MCF 10A (cell line): ENCODE results near the gene ATMIN. TPM values are rescaled to one million over a fixed set of nuclear protein-coding genes. Genes with fewer than 3 reads are reported as not detected.
A peak's percentile ranks its signal among the peaks of the same experiment; 100 is the strongest.

Experiments
- BruUV-seq: library from RNA; stranded (reverse); fragments of 400-500 nt; replicated peaks from 2 replicates; lab custom pipeline; 2021; lab: Mats Ljungman, UMichigan
- CTCF ChIA-PET: fragments of 300-600 bp; sonication (Branson Sonifier 250); formaldehyde crosslinking; extraction: SDS; loops from one replicate; lab custom pipeline; 2021; ENCODE audit warnings: antibody characterized with exemption, inconsistent platforms; lab: Yijun Ruan, JAX
- POLR2A ChIA-PET: fragments of 300-600, 350-650 bp; sonication (Branson Sonifier 250); formaldehyde crosslinking; extraction: SDS; loops from one replicate; lab custom pipeline; 2020; ENCODE audit warnings: antibody characterized with exemption, inconsistent platforms; lab: Yijun Ruan, JAX
- DNase-seq: peaks from one replicate; pipeline ENCODE4 v3.0.0-alpha.2; 2018; ENCODE audit not compliant: unreplicated experiment
- H3K27ac Mint-ChIP-seq: one replicate; pipeline ENCODE4 v1.8.0; 2022; ENCODE audit warnings: mild to moderate bottlenecking, low read depth, mixed read lengths; ENCODE audit not compliant: unreplicated experiment
- H3K27me3 Mint-ChIP-seq: one replicate; pipeline ENCODE4 v1.8.0; 2022; ENCODE audit warnings: mixed read lengths; ENCODE audit not compliant: insufficient read depth, unreplicated experiment
- H3K36me3 Mint-ChIP-seq: one replicate; pipeline ENCODE4 v1.8.0; 2022; ENCODE audit warnings: mild to moderate bottlenecking, moderate library complexity, mixed read lengths; ENCODE audit not compliant: insufficient read depth, unreplicated experiment
- H3K4me1 Mint-ChIP-seq: one replicate; pipeline ENCODE4 v1.8.0; 2022; ENCODE audit warnings: mixed read lengths; ENCODE audit not compliant: insufficient read depth, unreplicated experiment
- H3K4me3 Mint-ChIP-seq: one replicate; pipeline ENCODE4 v1.8.0; 2022; ENCODE audit warnings: mild to moderate bottlenecking, moderate library complexity, mixed read lengths; ENCODE audit not compliant: unreplicated experiment
- H3K9me3 Mint-ChIP-seq: one replicate; pipeline ENCODE4 v1.8.0; 2022; ENCODE audit warnings: mixed read lengths; ENCODE audit not compliant: unreplicated experiment
- CTCF ChIP-seq: fragments of 200-600 bp; IDR thresholded peaks from one replicate; pipeline ENCODE4 v1.8.0; 2022; ENCODE audit warnings: antibody characterized with exemption, mild to moderate bottlenecking; ENCODE audit not compliant: unreplicated experiment
- intact Hi-C: fragments of 100-400 bp; cut with micrococcal nuclease; formaldehyde crosslinking; loops from 2 replicates; pipeline ENCODE4 v1.14.1; 2022
- total RNA-seq: library from RNA; stranded (reverse); gene quantifications from 2 replicates; pipeline ENCODE4 v1.2.3, GENCODE V29; 2022

The ATMIN gene
- total RNA-seq, 1 experiment from 2014 or later: 33.8 TPM

GRCh38 chr16:81095653-81095952 lies 60.0 kb downstream of the ATMIN start:
- CTCF ChIA-PET: interaction anchor here (1.1 kb wide), 1 partner anchor 14 kb away, joined by 3 read pairs; no protein-coding TSS in a partner anchor
- Mint-ChIP-seq H3K9me3 (no peaks in the 10 kb centered on the region), H3K4me3 (peak overlapping the region; percentile 63), H3K27ac (no peak overlapping the region), H3K4me1 (peaks cover 10% of the 10 kb centered on the region), H3K36me3 (no peaks in the 10 kb centered on the region), H3K27me3 (no peaks in the 10 kb centered on the region)
- intact Hi-C loops: no loop called here
- DNase-seq: no peak
- POLR2A ChIA-PET: interaction anchor here (0.6 to 1.9 kb wide), 4 partner anchors 7 to 1969 kb away, joined by 3 to 23 read pairs (median 4); partner anchors contain the start of gene C16orf46
- no peak for TF ChIP-seq CTCF
- BruUV-seq: no TSS peak

GRCh38 chr16:81095953-81096714 lies 60.5 kb downstream of the ATMIN start, which contains the start of gene GCSH:
Gene GCSH, minus strand, starts transcription at chr16:81096395. Its CDS starts 117 bp downstream, at chr16:81096278.
- Mint-ChIP-seq H3K27me3 (no peaks in the 10 kb centered on the region), H3K27ac (peak within 1 kb of the TSS; percentile 64), H3K4me1 (peaks cover 10% of the 10 kb centered on the region), H3K36me3 (no peaks in the 10 kb centered on the region), H3K4me3 (peak within 1 kb of the TSS; percentile 63), H3K9me3 (no peaks in the 10 kb centered on the region)
- CTCF ChIA-PET: interaction anchor here (0.8 kb wide), 1 partner anchor 109 kb away, joined by 5 read pairs; no protein-coding TSS in a partner anchor
- POLR2A ChIA-PET: interaction anchor here (0.6 kb wide), 1 partner anchor 1969 kb away, joined by 3 read pairs; no protein-coding TSS in a partner anchor
- intact Hi-C loops: loop anchor here (1.0 kb wide), 1 partner anchor 19 kb away; the partner anchor contains the start of gene C16orf46
- TF ChIP-seq CTCF: no peak
- DNase-seq: peak; percentile 98
- BruUV-seq: no TSS peak

GRCh38 chr16:81096715-81097208 lies 61.1 kb downstream of the ATMIN start:
- no peak for TF ChIP-seq CTCF
- CTCF ChIA-PET: interaction anchor here (0.6 to 0.8 kb wide), 3 partner anchors 46 to 216 kb away, joined by 3 to 5 read pairs (median 3); no protein-coding TSS in a partner anchor
- intact Hi-C loops: loop anchor here (1.0 kb wide), 1 partner anchor 19 kb away; the partner anchor contains the start of gene C16orf46
- BruUV-seq: no TSS peak
- Mint-ChIP-seq H3K27me3 (no peaks in the 10 kb centered on the region), H3K4me3 (peak overlapping the region; percentile 63), H3K9me3 (no peaks in the 10 kb centered on the region), H3K27ac (peak overlapping the region; percentile 64), H3K4me1 (peaks cover 10% of the 10 kb centered on the region), H3K36me3 (no peaks in the 10 kb centered on the region)
- POLR2A ChIA-PET: interaction anchor here (0.7 to 1.2 kb wide), 2 partner anchors 62 to 84 kb away, joined by 3 read pairs; no protein-coding TSS in a partner anchor
- no peak for DNase-seq

Other genes with a start within 250 kb of the ATMIN start
- 7.1 and 7.4 TPM in 2 replicates for gene CDYL2, start 231.2 kb upstream of the ATMIN start, total RNA-seq
- gene CMC2, start 29.0 kb upstream of the ATMIN start, total RNA-seq: 83.0 and 102 TPM in 2 replicates
- 29.5 and 38.4 TPM in 2 replicates for gene CENPN, start 28.6 kb upstream of the ATMIN start, total RNA-seq
- 0.66 and 3.8 TPM in 2 replicates for gene C16orf46, start 41.4 kb downstream of the ATMIN start, total RNA-seq
- 68.4 and 70.8 TPM in 2 replicates for gene GCSH, start 60.6 kb downstream of the ATMIN start, total RNA-seq
- not detected in 2 replicates for gene BCO1, start 202.8 kb downstream of the ATMIN start, total RNA-seq